Measurements from ENCODE around the gene KSR1.

- TF ChIP-seq CTCF (IDR thresholded peaks at IDR 0.05): no peak
- TF ChIP-seq POLR2AphosphoS5 (IDR thresholded peaks at IDR 0.05): no peak
- no peak for TF ChIP-seq POLR2A (IDR thresholded peaks at IDR 0.05)
Measured at GRCh38 chr17:27451906-27452305, 4.3 kb upstream of the KSR1 start.

Measured in upper lobe of left lung (tissue), 4 donors.